GM21390 (cell line): ENCODE measurements around the gene YIPF3.
"Not testable (repeated sequence)": the region's sequence is repeated elsewhere in the genome, so short reads cannot be mapped to it uniquely, and the experiment has no call there.

Experiments
- ATAC-seq: cut with Tn5 transposase; IDR thresholded peaks from one replicate; pipeline ENCODE4 v1.9.1; 2021; ENCODE audit not compliant: unreplicated experiment

The YIPF3 gene

DNA sequence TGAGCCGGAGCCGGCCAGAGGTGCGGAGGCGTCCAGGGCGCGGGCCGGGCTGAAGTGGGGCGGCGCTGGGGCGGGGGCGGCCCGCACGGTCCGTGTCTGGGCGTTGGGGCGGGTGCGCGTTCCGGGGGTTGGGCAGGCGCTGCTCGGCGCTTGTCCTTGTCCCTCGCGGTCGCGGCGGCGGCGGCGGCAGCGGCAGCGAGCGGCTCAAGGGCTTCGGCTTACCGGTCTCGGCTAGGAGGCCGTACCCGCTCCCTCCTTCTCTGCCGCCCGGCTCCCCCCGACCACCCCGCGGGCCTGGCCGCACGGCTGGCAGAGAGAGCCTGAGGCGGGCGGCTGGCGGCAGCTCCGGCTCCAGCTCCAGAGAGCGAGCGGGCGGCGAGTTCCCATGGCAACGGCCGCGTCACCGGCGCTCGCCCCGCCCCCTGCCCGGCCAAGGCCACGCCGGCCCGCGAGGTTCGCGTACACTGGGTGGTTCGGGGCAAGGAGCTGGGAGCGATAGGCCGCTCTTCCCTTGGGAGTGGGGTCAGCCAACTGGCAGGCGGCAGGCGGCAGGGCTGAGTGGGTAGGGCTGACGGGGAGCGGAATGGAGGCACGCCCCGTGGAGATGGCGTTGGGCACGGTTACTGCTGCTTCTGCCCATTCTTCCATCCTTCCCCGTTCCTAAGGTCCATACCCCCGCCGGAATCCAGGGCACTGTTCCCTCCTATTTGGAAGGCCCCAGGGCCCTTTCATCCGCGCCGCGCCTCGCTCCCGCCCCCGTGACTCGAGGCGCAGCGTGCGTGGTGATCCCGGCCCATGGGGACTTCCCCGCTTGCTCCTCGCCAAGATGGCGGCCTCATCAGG is 6.5 kb downstream of the YIPF3 start, which contains the start of gene LRRC73:
LRRC73 (minus strand) TSS at position 363 of the 843 bp plus-strand sequence. CDS start 561 bp downstream, outside the sequence.
- ATAC-seq, result peak; percentile 67

DNA sequence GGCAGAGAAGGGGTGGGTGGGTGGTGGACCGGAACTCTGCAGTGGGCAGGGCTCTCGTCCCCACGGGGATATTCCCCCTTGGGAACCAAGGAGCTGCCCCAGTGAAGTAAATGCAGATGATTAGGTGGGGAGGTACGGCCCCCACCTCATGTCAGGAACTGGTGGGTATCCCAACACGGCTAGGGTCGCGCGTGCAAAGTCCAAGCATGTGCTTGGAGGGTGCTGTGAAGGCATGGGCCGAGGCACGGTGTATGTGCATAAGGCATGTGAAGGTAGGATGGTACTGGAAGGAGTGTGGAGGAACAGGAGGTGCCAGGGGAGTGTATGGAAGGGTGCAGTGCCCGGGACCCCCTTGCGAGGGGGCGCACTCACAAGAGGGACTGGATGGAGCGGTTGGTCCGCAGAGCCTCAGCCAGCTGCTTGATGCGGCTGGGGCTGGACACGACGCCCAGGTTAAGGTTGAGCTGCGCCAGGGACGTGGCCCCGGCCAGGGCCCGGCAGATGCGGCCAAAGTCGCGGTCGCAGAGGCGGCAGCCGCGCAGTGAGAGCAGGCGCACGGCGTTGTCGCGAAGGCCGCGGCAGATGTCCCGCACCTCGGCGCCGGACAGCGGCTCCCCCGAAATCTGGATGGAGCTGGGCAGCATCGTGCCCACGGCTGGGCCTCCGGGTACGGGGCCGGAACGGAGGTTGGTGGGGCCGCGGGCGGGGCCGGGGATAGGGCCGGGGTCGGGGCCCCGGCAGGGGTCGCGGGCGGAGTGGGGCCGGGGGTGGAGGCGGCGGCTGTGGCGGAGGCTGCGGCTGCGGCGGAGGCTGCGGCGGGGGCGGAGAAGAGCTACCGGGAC is 7.4 kb downstream of the YIPF3 start:
- ATAC-seq, result no peak

DNA sequence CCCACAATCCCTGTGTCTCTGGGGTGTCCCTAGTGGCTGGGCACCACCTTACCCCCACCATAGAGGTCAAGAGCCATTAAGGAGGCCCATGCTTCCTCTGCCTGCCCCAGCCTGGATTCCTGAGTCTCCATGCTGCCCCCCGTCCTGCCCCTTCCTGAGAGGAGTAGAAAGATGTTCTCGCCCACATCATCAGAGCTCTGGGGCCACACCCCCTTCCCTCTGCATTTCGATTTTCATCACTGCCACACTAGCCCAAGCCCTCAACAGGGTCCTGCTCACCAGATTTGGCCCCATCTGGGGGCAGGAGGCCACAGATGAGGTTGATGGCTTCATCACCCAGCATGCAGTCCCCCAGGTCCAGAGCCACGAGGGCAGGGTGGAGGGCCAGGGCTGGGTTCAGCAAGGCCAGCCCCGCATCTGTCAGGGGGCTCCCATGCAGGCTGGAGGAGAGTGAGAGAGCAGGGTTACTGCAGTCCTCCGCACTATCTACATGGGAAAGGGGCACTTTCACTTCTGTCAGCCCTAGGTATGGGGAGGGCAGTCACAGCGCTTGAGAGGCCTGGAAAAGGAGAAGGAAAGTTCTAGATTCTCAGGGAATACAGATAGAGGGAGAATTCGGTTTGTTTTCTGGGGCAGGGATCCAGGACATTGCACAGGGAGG is 8.1 kb downstream of the YIPF3 start:
- ATAC-seq, result no peak

DNA sequence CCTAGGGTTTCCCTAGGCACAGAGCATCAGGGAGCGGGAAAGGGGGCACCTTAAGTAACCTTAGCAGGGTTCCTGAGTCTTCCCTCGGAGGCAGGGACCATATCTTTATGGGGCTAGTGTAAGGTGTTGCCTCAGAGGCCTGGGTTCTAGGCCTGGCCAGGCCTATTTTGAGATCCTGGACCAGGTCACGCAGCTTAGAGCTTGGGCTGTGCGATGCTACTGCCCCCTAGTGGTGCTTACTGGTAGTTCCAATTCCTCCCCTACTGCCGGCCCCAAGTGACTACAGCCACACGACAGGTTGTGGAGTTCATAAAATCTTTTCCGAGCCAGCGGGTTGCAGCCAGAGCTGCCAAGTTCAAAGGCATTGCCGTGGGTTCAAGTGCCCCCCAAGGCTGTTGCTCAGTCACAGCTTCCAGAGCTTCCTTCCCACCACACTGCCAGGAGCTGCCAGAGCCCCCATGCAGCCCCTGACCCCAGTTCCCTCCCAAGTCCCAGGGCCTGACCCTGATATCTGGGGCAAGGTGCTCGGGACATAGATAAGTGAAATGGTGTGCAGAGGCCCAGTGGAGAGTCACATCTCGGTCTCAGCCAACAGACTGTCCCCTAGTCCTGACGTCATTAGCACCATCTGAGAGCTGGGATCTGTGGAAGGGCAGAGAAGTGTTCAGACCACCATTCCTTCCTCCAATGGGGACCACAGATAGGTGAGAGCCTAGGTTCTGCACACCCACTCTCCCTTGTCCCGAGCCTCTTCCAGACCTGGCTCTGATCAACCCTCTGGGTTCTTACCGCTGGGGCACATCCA is 9.9 kb downstream of the YIPF3 start:
- ATAC-seq, result peak; percentile 56

DNA sequence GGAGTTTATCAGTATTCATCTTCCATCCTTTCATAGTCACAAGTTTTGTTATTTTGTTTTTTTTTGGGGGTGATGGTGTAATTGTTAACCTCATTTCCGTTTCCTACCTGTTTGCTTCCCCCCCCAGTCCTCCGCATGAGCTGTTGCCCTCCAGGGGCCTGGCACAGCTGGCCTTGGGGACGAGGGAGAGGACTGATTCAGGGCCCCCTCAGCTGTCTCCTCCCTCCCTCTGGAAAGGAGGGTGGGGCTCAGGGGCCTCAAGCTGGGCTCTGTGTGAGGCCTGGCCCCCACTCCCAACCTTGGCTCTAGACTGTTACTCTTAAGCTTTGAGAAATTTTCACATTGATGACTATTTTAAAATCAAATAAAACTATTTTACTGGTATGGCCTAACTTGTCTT is 10.6 kb downstream of the YIPF3 start:
- no peak for ATAC-seq

DNA sequence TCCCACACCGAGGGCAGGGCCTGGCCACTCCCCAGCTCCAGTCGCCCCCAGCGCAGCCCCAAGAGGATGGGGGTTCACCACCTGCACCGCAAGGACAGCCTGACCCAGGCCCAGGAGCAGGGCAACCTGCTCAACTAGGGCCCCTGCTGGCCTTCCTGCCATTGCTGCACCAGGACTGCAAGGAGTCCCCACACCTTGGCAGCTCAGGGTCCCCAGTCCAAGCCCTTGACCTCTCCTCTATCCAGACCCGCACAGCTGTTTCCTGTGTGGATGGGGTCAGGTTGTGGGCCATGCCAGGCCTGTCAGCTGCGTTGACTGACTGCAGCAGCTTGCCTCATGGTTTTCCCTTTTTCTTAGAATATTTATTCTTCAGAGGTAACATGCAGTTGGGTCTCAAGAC is 11.0 kb downstream of the YIPF3 start:
- no peak for ATAC-seq

DNA sequence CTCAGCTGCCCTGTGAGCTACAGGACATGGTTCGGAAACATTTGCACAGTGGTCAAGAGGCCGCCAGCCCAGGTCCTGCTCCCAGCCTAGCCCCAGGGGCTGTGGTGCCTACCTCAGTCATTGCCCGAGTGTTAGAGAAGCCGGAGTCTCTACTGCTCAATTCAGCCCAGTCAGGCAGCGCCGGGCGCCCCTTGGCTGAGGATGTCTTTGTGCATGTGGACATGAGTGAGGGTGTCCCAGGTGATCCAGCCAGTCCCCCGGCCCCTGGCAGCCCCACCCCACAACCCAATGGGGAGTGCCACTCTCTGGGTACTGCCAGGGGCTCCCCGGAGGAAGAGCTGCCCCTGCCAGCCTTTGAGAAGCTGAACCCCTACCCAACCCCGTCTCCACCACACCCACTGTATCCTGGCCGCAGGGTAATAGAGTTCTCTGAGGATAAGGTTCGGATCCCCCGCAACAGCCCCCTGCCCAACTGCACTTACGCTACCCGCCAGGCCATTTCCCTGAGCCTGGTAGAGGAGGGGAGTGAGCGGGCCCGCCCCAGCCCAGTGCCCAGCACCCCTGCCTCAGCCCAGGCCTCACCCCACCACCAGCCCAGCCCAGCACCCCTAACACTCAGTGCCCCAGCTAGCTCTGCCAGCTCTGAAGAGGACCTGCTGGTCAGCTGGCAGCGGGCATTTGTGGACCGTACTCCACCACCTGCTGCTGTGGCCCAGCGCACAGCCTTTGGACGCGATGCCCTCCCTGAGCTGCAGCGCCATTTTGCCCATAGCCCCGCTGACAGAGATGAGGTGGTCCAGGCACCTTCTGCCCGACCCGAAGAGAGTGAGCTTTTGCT is 11.8 kb downstream of the YIPF3 start:
- ATAC-seq, result no peak

DNA sequence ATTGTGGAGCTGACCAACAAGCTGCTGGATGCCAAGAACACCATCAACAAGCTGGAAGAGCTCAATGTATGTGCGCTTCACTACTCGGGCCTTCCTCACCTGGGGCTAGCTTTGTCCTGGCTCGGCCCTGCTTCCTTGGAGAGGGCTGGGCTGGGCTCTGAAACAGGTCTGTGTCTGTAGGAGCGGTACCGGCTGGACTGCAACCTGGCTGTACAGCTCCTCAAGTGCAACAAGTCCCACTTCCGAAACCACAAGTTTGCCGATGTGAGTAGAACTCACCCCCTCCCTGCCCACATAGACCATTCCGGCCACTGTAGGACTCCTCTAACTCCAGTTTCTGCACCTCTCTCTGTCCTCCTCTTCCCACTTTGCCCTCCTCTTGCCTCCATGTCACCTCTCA is 13.3 kb downstream of the YIPF3 start:
- ATAC-seq, result no peak

DNA sequence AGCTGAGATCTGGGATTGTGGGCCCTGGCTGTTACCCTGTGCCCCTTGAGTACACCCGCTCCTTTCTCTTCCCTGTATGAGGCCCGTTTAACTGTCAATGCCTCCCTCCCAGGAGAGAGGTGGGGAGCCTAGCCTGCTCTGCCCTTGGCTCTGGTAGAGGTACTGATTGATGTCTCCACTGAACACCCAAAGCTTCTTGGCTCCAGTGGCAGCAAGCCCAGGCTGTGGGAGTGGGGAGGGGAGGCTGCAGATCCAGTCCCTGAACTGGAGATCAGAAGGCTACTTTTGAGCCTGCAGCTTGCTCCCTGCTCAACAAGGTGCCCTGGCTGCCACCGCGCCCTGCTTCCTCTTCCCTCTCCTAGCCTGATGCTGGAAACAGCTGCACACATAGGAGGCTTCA is 14.1 kb downstream of the YIPF3 start:
- ATAC-seq, result no peak

DNA sequence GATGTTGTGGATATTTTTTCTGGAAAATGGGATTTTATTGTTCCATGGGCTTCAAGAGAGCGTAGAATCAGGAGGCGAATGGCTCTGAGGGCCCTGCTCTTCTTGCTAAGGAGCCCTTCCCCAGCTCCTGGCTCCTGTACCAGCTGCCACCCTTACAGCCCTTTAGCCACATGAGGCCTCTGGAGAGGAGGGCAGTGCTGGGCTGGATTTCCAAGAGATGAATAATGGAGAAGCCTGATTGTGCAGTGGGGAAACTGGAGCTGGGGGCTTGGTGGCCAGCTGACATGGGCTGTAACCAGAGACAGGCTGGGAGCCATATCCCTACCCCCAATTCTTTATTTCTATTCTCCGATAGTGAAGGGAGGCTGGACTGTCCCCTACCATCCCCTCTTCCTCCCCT is 15.8 kb downstream of the YIPF3 start:
- ATAC-seq, result no peak

DNA sequence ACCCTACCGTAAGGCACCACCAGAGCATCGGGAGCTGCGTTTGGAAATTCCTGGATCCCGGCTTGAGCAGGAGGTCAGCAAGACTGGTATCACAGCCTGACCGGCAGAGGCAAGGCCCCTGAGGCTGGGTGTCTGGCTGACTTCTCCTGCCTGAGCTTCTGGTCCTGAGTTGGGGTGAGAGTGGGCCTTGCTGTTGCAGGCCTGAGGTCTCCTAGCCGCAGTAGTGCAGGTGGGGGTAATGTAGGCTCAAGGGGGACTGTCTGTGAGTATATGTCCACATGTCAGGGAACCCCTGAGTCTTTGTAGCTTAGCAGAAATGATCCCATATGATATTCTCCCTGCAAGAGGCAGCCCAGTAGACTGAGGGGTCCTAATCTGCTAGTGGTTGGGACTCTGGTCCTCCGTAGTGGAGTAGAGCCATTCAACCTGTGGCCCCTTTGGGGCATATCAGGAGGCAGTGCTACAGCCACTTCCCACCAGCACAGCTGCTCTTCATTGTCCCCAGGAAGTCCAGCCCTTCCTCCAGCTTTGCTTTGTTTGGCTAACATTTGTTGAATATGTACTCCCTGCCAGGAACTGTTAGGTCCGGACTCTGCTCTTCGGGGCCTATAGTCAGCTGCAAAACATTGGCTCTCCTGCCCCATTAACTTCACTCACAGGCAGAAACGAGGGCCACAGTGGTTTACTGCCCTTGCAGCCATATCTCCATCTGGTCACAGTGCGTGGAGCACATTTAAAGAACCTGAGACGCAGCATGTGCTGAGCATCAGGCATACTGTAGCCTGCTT is 17.5 kb downstream of the YIPF3 start:
- ATAC-seq, result no peak

DNA sequence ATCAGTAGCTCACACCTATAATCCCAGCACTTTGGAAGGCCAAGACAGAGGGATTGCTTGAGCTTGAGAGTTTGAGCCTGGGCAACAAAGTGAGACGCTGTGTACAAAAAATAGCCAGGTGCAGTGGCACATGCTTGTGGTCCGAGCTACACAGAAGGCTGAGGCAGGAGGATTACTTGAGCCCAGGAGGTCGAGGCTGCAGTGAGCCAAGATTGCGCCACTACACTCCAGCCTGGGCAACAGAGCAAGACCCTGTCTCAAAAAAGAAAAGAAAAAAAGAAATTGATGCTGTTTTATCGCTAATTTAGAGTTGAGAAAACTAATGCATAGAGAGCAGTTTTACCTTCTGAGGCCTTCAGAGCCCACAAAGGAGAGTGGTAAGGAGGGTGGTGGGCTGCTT is 18.4 kb downstream of the YIPF3 start:
- not testable (repeated sequence) for ATAC-seq

DNA sequence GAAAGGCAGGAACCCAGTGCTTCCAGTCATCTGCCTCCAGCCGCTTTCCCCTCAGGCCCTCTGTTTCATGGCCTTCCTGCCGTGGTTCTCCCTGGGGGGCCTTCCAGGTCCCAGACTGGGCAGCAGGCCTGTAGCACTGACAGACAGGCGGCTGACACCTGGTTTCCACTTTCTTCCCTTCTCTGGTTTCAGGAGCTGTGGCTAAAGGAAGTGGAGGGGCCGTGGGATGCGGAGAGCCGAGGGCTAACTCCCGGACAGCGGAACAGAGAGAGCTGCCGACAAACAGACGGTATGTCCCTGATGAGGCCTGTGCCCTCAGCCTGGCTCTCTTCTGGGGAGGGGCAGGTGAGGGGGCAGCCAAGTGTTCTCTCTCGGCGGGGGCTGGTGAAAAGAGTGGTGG is 19.0 kb downstream of the YIPF3 start:
- no peak for ATAC-seq

DNA sequence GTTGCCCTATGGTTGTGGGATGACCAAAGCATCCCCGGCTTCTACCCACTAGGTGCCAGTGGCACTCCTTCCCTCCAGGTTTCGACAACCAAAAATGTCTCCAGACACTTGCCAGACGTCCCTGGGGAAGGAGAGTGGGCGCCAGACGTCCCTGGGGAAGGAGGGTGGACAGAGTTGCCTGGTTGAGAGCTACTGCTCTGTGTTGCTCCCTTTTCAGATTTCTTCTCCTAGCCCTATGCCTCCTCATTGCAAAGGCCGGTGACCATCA is 19.7 kb downstream of the YIPF3 start:
- ATAC-seq, result no peak

DNA sequence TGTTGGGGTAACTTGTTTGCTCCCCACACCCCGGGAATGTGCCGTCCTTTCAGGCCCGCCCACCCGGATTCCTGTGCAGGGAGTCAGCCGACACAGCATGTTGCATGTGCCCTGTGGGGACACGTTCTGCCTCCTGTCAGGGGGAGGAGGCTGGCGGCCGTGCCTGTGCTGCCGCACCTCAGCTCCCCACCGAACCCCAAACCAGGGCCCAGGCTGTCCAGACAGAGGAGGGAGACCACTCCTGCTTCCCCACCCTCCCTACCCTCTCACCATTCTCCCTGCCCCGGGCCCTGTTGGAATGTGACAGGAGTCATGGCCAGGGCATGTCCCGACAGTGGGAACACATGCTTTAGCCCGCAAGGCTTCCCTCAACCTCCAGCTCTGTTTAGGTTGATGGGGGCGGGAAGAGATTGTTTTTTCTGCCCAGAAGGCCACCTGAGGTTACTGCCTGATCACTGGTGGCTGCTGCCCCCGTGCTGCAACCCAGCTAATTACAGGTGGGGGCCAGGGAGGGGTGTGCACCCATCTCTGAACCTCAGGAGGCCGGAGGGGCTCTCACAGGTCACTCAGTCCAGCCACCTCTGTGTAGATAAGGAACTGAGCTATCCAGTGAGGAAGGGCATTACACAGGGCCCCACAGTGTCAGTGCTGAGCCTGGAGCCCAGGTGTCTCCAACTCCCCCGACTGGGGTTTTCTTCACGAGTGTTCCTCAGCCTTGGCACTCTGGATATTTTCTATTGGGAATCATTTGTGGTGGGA is 20.2 kb downstream of the YIPF3 start:
- ATAC-seq, result no peak

DNA sequence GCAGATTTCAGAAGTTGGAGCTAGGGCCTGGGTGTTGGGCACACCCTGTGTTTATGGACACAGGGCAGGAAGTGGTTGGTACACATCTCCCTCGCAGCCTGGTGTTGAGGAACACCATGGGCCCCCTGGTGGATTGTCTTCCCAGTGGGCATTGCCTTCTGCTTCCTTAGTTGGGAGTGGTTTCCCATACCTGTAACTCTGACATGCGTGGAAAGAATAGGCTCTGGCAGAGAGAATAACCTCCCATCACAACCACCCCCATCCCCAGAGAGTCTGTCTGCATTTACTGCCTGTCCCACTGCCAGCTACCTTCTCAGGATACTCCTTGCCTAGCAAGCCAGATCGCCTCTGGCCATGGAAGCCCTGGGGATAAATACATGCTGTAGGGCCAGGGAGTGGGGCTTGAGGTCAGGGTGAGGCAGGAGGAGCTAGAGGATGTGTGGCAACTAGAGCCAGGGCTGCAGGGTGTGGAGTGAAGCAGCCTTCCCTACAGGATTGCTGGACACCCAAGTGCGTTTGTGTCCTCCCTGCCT is 21.3 kb downstream of the YIPF3 start:
- no peak for ATAC-seq

DNA sequence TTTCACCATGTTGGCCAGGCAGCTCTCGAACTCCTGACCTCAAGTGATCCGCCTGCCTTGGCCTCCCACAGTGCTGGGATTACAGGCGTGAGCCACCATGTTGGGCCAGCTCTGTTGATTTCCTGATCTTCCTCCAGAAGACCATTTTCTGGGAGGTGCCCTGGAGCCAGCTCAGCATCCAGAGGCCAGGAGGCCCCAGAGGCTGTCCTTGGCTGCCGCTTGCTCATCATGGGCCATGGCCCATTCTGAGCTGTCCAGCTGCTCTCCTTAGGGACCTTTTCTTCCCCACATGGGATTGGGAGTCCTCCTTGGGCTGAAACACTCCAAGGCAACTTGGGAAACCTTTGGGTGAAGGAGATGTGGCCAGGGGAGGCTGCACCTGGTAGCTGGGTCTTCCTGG is 22.0 kb downstream of the YIPF3 start:
- ATAC-seq, result no peak

DNA sequence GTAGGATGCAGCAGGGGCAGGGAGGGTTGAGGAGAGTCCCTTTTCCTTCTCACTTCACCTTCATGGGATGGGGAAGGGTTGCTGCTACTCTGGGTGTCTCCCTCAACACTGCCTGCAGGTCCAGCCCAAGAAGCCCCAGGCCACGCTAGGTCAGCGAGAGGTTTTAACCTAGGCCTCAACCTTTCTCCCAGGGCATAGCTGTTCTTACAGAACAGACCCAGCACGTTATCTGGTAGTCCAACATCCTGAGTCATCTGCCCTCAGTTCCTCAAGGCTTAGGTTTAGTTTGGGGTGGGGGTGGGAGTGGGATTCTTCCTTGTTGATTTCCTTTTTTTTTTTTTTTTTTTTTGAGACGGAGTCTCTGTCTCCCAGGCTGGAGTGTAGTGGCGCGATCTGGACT is 22.4 kb downstream of the YIPF3 start:
- ATAC-seq, result no peak
